Jurkat, Clone E6-1 (cell line): ENCODE results near the gene C12orf60.

Experiments used
- DNase-seq: peaks from one replicate; pipeline ENCODE4 v3.0.0-alpha.2; 2011; ENCODE audit warnings: low read depth, low spot score
- H3K4me3 ChIP-seq: 2 replicates; pipeline ENCODE4 v1.5.1; 2011; ENCODE audit warnings: mild to moderate bottlenecking, low read length, control low read depth, moderate library complexity

The C12orf60 gene

DNA sequence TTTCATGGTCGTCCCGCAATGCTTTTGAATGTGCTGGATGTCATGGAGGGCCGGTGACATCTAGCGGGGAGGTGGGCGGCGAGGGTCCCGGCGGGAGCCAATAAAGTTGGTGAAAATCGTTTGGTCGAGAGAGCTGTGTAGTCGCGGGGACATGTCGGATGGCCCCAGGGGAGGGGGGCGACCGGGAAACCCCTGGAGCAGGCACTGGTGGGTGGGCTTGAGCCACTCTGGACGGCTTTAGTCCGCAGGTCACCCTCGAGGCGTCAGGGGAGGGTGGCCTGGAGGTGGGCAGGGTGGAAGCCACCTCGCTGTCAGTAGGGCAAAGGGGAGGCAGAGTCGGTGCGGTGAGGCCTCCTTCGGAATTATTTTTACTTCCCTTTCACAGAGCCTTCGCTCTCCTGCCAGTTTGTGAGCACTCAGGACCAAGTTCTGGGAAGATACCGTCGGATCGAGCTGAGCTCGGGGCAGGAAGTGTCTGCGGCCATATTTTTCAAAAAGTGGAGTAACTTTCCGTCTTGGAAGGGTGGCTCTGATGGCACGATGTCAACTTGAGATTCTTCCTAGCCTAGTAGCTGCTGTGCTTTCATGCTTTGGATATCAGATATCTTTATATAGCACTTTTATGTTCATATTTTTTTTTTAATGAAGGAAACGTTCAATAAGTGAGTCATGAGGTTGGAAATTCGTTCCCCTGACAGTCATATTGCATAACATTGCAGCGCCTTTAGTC is 28.4 kb upstream of the C12orf60 start:
- no peak for DNase-seq
- no peak overlapping the region for H3K4me3 ChIP-seq

DNA sequence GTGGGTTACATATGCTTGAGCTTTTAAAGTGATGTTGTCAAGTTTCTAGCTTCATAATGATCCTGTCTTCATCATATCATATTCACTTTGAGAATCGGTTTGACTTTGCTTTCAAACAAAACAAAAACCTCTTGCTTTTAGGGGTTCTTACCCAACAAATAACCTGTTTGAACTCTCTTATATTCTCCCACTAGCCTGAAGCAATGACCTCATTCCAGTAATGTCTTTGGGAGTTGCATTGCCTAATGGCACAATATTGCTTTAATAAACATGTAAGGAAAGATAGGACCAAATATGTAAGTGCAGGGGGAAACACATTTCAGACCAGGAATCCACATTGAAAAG is 27.9 kb upstream of the C12orf60 start:
- H3K4me3 ChIP-seq, result no peak overlapping the region
- DNase-seq, result no peak

DNA sequence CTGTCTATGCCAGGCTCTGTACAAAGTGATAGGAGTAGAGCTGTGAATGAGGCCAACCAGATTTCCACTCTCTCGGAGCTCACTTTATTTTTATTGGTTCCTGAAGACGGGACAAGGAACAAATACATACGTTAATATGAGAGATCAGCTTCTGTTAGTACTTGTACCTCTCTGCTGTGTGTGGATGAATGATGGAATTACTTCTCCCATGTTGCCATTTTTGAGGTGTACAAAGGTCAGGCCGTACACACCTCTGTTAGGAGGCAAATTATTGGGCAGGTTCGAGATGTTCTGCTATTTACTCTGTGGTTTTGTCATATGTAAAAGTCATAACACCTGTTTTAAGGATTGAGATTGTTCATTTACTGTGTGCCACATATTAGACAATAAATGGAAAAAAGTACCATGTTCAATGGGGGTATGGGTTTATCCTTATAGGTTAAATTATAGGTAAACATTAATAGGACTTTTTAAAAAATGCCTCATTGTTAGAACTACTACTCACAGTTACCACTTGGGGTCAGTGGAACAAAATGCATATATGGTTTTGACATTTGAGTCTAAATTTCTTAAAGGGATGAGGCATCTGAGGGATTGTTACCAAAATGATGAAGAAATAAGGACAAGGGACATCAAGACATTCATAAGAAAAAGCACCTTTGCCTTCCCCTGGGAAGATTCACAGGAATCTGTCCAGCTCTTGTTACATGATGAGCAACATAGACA is 27.1 kb upstream of the C12orf60 start:
- no peak for DNase-seq
- no peak overlapping the region for H3K4me3 ChIP-seq

DNA sequence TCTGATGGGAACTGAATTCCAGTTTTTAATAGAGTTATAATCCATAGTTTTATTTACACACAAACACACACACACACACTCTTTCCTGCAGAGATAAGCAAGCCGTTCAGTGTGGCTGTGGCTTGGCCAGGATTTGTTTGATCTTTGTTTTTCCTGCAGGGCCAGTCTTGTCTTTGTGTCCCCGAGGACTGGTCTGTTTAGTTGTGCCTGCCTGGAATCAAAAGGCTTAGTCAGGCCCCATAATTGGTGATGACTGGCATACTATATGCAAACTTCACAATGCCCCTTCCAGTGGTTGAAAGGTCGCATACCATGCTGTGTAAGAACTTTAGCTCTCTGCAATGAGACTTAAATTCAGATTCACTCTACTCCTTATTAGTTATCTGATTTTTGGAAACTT is 26.2 kb upstream of the C12orf60 start:
- H3K4me3 ChIP-seq, result no peak overlapping the region
- no peak for DNase-seq

DNA sequence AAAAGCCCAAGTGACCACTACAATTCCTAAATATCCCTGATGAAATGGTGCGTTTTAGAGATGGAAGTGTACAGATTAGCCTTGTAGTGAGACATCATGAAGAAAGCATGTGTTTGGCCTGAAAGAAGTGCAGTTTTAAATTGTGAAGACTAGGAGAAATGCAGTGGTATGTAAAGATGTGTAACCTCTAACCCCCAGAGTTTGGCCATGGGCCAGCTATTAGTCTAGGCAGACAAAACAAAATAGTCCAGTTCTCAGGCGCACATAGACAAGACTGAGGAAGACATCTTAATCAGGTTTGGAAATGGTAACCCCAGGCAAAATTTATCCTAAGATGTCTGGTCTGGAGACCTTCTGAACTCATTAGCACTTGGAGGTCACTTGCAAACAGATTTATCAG is 23.6 kb upstream of the C12orf60 start:
- no peak for DNase-seq
- no peak overlapping the region for H3K4me3 ChIP-seq

DNA sequence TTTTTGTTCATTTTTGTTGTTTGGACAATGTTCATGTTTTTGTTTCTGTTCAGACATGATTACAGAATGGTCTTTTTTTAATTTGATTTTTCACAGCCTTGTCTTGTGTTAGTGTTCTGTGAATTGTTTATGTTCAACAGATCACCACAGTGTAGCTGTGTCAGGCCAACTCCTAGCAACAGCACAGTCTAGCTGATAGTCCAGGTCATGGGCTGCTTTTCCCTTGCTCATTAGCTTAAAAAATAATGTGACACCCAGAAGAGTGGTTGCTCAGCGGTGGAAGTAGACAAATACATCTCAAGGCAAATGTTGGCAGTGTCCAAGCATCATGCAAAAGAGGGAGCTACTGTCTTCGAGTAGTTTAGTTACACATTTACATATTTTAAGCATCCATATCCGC is 22.6 kb upstream of the C12orf60 start:
- no peak overlapping the region for H3K4me3 ChIP-seq
- DNase-seq, result no peak

DNA sequence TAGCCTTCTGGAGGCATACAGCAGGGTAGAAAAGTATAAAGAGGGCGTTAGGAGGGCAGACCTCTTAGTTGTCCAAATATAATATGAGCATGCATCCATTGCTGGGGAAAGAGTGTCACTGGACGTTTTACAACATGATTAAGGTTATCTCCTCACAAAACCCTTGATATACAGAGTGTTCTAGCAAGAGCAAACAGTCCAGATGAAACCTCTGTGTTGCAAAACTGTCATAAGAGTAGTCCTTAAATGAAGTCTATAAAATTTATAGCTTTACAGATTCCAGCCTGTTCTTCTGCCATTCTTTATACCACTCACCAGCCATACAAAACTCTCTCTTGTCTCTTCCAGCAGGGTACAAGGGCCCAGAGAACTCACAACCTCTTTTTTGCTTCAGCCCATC is 21.9 kb upstream of the C12orf60 start:
- no peak for DNase-seq
- H3K4me3 ChIP-seq, result no peak overlapping the region

DNA sequence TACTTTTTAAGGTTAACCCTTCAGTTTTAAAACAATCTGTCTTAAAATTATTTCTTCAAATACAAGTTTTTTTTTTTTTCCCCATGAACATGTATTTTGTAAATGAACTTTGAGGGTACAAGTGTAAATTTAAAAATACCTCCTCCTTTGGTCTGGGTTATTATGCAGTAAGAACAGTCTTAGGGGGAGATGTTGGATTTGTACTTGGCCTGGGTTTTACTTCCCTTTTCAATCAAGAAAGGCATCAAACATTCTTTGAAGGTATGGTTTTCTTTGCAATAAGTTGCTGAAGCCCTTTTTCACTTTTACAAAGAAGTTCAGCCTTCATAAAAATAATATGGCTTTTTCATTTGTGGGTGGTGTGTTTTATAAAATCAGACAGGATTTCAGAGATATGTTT is 20.7 kb upstream of the C12orf60 start:
- H3K4me3 ChIP-seq, result no peak overlapping the region
- no peak for DNase-seq

DNA sequence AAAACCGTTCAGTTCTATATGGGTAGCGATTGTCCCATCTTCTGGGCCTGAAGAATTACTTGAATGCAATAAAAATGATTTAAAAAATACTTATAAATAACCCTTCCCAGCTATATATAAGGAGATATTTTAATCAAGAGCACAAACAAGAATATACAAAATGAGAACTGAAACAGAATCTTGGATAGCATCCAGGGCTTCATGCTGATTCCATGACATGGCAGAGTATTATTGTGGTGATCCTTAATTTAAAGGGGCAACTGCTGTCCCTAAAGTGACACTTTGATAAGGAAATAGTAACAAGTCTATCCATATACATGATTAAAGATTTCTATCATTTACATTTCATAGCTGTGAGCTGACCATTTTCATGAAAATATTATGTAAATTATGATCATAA is 19.0 kb upstream of the C12orf60 start:
- DNase-seq, result no peak
- H3K4me3 ChIP-seq, result no peak overlapping the region

DNA sequence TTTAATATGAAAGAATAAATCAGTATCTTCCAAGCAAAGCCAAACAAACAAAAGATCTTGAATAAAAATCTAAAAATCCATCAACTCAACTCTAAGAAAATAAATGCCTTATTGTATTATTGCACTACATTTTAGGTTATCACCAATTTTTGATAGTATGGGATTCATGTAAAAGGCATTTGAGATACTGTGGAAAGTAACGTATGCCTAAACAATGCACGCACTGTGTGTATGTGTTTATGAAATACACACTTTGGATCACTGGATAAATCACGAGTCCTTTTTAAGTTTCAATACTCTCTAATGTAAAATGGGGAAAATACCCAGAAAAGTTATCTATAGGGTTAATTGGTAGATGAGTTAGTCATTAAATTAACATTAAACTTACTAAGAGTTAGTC is 17.9 kb upstream of the C12orf60 start:
- DNase-seq, result no peak
- H3K4me3 ChIP-seq, result no peak overlapping the region

DNA sequence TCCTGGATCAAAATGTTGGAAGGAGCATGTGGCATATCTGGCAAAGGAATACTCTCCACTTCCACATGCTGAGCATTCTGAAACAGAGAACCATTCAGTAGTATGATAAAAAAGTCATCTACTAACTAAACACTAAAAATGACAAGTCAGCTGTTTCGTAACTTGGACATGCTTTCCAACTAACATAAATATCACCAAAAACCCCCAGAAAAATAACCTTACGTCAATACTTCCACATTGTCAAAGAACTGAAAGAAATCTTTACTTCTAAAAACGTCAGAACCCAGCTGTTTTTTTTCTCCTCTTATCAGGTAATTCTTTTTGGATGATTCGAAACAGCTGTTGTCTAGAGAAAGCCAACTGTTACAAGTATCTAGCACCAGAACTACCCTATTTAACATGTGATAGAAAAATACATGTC is 8.4 kb upstream of the C12orf60 start:
- no peak overlapping the region for H3K4me3 ChIP-seq
- DNase-seq, result no peak

DNA sequence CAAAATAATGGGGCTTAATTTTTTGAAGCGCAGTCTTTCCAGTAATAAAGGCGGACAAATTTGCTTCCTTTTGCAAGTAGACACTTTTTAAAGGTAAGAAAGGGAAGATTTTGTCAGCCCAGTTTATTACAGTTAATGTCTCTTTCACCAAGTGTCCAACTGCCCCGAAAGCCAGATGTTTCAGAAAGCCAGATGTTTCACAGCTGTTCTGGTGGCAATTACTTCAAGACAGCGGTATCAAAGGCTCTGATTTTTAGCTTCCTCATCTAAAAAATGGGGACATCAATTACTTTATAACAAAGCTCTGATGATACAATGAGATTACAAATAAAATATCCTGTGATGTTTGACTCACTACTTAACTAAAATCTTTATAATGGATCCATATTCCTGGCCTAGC is 1.2 kb upstream of the C12orf60 start:
- DNase-seq, result no peak
- H3K4me3 ChIP-seq, result peak overlapping the region; percentile 94

DNA sequence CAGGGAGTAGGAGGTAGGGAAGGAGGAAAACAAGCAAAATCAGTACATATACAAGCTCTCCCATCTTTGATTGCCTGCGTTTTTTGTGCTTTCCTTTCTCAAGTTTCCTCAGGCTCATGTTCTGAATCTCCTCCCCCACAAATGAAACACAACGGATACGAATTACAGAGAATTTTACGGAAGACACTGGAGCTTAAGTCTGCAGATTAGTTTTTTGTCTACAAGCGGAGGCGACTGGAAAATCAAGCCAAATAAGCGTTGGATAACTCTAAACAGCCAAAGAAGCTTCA is 804 bp upstream of the C12orf60 start:
- H3K4me3 ChIP-seq, result peak overlapping the region; percentile 94
- no peak for DNase-seq

DNA sequence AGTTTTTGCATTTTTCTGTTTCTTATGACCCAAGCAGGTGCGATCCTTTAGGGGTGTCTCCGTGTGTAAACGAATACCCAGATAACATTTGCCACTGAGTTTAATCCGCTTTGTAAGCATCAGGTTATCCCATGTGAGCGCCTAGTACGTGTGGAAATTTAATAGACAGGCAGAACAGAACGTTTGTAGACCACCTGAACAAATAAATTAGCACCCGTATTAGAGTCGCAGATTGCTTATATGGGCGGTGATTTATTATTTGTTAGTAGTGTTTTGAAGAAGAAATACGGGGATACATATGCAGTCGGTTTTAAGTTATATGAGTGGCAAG is 325 bp downstream of the C12orf60 start:
- peak overlapping the region; percentile 94 for H3K4me3 ChIP-seq
- DNase-seq, result no peak

DNA sequence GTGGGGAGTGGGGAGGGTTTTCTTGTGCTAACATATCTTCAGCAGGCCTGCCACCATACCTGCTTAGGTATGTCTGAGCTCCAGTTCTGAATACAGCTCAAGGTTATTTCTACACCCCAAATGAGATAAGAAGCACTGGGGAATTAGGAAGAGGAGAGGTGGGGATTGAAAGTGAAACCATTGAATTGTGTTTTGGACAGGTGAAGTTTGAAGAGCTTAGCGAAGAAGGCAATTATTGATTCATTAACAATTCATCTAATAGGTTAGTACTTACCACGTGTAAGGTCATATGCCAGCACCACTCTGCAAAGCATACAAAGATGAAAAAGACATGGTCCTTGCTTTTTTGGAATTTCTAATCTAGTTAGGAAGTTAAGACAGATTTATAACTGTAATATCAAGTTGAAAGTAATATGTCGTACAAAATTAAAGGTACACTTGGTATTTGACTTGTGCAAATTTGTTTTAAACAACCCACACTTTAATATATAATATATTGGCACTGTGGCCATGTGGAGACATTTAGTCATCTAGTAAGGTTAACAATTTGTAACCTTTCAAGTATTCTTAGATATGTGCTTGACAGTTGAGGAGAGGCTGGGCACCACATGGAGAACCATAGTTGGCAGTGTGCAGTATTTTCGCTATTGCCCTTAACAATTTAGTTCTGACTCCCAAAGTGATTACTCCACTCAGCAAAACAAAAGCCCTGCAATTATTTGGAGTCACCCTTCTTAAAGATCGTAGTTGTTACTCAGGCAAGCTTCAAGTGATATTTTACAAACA is 6.9 kb downstream of the C12orf60 start:
- DNase-seq, result no peak
- no peak overlapping the region for H3K4me3 ChIP-seq

DNA sequence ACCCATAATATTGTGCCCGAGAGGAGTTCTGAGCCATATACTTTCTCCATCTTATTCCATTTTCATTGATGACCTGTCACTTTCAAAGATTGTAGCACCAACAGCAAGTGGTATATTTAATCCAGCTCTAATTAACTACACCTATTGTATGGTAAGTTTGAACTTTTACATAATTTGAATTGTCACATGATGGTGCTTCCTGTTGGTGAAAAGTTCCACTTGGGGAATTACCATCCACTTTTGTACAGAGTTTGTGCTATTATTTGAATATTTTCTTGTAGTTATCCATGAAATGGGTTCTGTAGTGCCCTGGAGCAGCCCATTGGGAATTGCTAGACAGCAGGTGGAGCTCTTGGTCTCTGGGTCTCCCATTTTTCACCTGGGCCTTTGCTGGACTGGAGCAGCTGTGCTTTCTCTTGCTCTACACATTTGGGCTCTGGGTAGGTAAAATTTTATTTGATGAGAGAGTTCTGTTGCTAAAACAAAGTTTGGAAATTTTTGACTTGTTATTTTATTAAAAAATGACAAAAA is 7.5 kb downstream of the C12orf60 start:
- no peak overlapping the region for H3K4me3 ChIP-seq
- DNase-seq, result no peak

DNA sequence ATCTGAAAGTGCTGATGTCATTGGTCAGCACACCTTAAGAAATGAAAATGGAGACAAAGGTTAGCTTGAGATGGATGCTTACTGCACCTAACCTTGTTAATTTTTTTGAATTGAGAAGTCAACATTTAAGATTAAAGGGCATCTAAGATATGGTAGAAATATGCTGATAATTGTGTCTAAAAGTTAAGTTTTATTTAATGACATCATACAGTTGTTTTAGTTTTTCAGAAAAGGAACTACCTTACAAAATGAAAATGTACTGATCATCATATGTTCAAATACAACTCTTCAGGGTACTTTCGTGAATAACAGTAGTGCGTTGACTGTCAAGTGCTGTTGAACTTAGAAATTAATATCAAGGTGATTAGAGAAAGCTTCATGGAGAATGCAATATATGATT is 8.0 kb downstream of the C12orf60 start:
- no peak for DNase-seq
- no peak overlapping the region for H3K4me3 ChIP-seq

DNA sequence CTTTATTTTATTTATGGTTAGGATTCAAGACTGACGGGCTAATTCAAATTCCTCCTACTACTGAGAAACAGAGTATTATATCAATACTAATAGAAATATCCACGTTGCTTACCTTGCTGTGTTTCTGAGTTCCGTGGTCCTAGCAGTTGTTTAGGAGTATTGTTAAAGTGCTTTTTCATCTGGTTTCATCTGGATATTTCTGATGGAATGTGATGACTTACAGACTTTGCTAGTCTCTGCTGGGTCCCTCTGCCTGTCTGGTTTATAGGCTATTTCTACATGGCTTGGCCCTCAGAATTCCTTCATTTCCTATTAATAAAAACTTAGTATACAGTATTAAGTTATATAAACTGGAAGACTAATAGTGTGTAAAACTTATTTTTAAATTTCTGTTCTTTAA is 10.5 kb downstream of the C12orf60 start, which contains the start of gene SMCO3:
Gene SMCO3, minus strand, starts transcription at position 169 of the 400 bp plus-strand sequence. CDS start 7,502 bp downstream, outside the sequence.
- no peak within 1 kb of the TSS for H3K4me3 ChIP-seq
- no peak for DNase-seq

DNA sequence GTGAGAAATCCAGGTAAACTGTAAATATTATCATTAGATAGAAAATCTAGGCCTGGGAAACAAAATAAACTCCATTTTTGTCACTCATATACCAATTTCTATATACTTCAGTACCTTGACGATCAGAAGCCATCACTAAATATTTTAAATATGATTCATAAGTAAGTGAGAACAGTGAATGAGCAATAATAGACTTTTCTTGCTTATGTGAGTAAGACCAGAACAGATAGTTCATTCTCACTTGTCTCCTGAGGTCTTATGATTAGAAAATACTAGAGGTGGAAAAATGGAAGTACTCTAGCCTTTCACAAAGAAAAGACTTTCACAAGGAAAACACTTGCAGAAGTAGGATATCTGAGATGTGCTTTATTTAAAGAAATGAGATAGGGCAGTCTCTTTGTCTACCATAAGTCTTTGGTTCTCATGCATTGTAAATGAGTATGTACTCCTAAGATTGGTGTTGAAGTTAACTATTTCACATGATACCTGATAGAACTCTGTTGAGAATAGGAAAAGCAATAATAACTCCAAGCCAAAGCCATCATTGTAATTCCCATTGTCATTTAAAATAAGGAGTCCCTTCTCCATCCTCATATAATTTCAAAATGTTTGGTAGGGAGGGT is 20.7 kb downstream of the C12orf60 start:
- no peak for DNase-seq
- no peak overlapping the region for H3K4me3 ChIP-seq

DNA sequence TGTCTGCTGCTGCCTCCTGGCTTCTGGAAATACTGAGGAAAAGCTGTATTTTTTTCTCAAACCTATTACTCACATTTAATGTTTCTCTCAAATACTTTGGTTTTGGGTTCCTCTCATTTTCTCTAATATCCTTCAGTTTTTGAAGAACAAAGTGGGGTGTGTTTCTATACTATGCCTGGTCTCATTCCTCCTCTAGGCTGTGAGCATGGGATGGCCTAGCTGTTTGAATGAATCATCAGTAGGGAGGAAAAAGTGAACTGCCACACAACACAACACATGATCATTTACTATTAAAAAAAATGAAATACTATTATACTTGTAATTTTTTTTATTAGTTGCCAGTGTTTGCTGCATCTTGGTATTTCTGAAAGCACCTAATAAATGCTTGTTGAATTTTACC is 21.8 kb downstream of the C12orf60 start:
- no peak for DNase-seq
- no peak overlapping the region for H3K4me3 ChIP-seq
